ENCODE data around the gene EFNA5.
A peak's percentile ranks its signal among the peaks of the same experiment; 100 is the strongest.

The EFNA5 gene

GRCh38 chr5:107418071-107418470, 252.7 kb downstream of the EFNA5 start:
- no peak for DNase-seq

- DNase-seq = no peak
These were observed 255.0 kb downstream of the EFNA5 start for GRCh38 chr5:107415762-107416161.

GRCh38 chr5:107414802-107415201, 255.9 kb downstream of the EFNA5 start:
- no peak for DNase-seq

GRCh38 chr5:107413754-107414153, 257.0 kb downstream of the EFNA5 start:
- no peak for DNase-seq

- no peak for DNase-seq
These were observed 262.2 kb downstream of the EFNA5 start for GRCh38 chr5:107408564-107408963.

GRCh38 chr5:107407713-107408298, 262.9 kb downstream of the EFNA5 start:
- no peak for DNase-seq

- DNase-seq = no peak
These were observed 266.0 kb downstream of the EFNA5 start for GRCh38 chr5:107404595-107405374.

GRCh38 chr5:107403228-107403953, 267.3 kb downstream of the EFNA5 start:
- DNase-seq = no peak

GRCh38 chr5:107402434-107403227, 268.1 kb downstream of the EFNA5 start:
- DNase-seq = no peak

- DNase-seq = no peak
These were observed 269.1 kb downstream of the EFNA5 start for GRCh38 chr5:107401470-107402122.

- no peak for DNase-seq
These were observed 270.4 kb downstream of the EFNA5 start for GRCh38 chr5:107400328-107400727.

- no peak for DNase-seq
These were observed 272.0 kb downstream of the EFNA5 start for GRCh38 chr5:107398703-107399102.

- no peak for DNase-seq
These were observed 274.4 kb downstream of the EFNA5 start for GRCh38 chr5:107396351-107396690.

- DNase-seq = no peak
These were observed 274.9 kb downstream of the EFNA5 start for GRCh38 chr5:107395632-107396350.

- no peak for DNase-seq
These were observed 276.9 kb downstream of the EFNA5 start for GRCh38 chr5:107393851-107394250.

GRCh38 chr5:107391787-107392186, 278.9 kb downstream of the EFNA5 start:
- no peak for DNase-seq

- no peak for DNase-seq
These were observed 281.0 kb downstream of the EFNA5 start for GRCh38 chr5:107389775-107390148.

GRCh38 chr5:107389130-107389774, 281.5 kb downstream of the EFNA5 start:
- DNase-seq = peak; percentile 70

GRCh38 chr5:107388141-107388861, 282.4 kb downstream of the EFNA5 start:
- DNase-seq = peak; percentile 87

- DNase-seq = no peak
These were observed 283.1 kb downstream of the EFNA5 start for GRCh38 chr5:107387526-107388140.
